Measurements from ENCODE around the gene B4GALT2.
A peak's percentile ranks its signal among the peaks of the same experiment; 100 is the strongest.

Gene B4GALT2

DNA sequence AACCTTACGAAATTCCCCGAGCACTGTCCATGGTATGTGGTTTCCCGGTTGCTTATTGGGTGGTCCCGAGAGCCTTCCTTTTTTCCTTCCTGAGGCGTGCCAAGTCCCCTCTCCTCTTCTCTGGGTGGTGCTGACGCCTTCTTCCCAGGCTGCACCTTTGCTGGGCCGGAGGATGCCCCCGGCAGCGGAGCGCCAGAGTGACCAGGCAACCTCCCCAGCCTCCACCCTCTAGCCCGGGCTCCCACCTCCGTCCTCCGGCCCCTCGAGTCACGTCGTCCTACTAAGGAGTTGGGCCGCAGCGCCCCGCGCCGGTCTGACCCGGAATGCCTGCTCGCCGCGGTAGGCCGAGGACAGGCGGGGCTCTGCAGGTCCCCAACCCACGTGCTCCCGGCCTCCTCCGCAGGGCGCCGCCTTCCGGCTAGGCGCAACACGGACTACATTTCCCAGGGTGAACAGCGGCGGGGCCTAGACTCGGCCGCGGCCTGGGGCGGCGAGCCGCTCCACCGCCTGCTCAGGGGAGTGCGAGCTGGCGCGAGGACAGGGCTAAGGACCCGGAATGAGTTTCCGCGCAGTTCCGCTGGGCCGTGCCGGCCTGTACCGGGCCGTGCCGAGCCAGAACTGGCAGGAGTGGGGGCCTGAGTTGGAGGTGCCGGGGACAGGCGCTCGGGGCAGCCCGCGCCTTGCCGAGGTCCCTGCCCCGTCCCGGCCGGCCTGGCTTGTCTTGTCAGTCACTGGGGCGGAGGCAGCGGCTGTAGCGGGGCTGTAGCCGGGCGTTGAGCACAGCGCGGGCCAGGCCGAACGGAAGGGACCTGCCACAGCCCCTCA is 32.6 kb upstream of the B4GALT2 start, which contains the start of gene IPO13:
TSS of gene IPO13 (plus strand) at position 715 of the 825 bp plus-strand sequence. CDS start 651 bp downstream, outside the sequence.
- DNase-seq (ENCODE audit: low read depth), result peak; percentile 73
- in situ Hi-C loops (cut with HindIII; ENCODE audit: low sequenced_read_pairs), result no loop called here
- H3K4me3 ChIP-seq (ENCODE audit: low read depth, low read length), result peak within 1 kb of the TSS; percentile 85
- TF ChIP-seq, protein P1, sequence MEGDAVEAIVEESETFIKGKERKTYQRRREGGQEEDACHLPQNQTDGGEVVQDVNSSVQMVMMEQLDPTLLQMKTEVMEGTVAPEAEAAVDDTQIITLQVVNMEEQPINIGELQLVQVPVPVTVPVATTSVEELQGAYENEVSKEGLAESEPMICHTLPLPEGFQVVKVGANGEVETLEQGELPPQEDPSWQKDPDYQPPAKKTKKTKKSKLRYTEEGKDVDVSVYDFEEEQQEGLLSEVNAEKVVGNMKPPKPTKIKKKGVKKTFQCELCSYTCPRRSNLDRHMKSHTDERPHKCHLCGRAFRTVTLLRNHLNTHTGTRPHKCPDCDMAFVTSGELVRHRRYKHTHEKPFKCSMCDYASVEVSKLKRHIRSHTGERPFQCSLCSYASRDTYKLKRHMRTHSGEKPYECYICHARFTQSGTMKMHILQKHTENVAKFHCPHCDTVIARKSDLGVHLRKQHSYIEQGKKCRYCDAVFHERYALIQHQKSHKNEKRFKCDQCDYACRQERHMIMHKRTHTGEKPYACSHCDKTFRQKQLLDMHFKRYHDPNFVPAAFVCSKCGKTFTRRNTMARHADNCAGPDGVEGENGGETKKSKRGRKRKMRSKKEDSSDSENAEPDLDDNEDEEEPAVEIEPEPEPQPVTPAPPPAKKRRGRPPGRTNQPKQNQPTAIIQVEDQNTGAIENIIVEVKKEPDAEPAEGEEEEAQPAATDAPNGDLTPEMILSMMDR (IDR thresholded peaks at IDR 0.05; ENCODE audit: low read depth, low read length, missing control alignments), result peak; percentile 56

DNA sequence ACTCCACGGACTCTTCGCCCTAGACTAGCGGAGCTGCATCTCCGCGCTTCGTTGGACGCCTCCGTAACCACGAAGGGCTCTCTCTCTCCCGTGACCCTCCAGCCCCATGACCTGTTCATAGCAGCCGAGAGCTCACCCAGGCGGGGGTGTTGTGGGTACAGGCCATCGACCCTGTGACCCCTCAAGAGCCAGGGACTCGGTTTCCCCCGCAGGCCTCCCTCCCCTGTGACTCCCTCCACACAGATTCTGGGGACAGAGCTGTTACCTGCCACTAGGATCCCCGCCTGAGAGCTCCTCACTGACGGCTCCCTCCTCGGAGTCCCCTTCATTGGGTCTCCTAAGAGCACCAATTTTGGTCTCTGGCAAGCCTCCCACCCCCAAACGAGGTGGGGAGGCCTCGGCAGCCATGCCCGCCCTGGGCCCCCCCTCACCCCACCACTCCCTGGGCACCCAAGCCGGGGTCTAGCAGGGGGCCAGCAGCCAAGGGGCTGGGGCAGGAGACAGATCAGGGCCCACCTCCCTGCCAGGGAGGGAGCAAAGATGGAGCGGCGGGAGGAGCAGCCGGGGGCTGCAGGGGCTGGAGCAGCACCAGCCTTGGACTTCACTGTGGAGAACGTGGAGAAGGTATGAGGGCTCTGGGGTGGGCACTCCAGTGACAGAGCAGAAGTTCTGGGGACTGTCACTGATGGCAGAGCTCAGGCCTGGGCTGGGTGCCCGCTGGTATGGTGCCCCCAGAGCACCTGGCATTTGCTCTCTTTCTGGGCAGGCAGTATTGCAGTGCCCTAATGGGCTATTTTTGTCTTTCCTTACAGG is 31.7 kb upstream of the B4GALT2 start:
- in situ Hi-C loops (cut with HindIII; ENCODE audit: low sequenced_read_pairs), result no loop called here
- peak overlapping the region; percentile 85 for H3K4me3 ChIP-seq (ENCODE audit: low read depth, low read length)
- no peak for DNase-seq (ENCODE audit: low read depth)
- TF ChIP-seq, protein P1 (IDR thresholded peaks at IDR 0.05; ENCODE audit: low read depth, low read length, missing control alignments), result no peak

DNA sequence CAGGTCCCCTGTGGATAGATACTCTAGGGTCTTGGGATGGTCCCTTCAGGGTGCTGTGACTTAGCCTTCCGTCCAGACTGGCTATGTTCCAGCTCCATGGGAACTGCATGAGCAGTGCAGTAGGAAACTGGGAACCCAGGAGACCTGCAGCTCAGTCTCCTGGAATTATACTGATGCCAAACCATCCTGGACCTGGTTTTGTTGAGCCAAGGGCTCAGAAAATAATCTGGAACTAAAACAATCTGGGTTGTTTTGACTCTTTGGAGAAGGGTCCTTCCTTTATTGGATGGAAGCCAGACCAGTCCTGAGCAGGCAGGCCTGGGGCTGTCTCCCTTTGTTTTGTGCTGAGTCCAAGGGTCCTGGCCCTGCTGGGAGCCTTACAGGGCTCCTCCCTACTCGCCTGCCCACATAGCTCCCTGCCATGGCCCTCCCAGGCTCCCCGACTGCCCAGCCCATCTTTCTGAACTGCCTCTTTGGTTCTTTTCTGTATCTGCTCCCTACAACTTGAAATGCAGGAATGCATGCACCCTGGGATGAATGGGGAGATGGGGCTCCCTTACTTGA is 31.1 kb upstream of the B4GALT2 start:
- no peak for DNase-seq (ENCODE audit: low read depth)
- TF ChIP-seq, protein P1 (IDR thresholded peaks at IDR 0.05; ENCODE audit: low read depth, low read length, missing control alignments), result no peak
- peak overlapping the region; percentile 85 for H3K4me3 ChIP-seq (ENCODE audit: low read depth, low read length)
- in situ Hi-C loops (cut with HindIII; ENCODE audit: low sequenced_read_pairs), result no loop called here

DNA sequence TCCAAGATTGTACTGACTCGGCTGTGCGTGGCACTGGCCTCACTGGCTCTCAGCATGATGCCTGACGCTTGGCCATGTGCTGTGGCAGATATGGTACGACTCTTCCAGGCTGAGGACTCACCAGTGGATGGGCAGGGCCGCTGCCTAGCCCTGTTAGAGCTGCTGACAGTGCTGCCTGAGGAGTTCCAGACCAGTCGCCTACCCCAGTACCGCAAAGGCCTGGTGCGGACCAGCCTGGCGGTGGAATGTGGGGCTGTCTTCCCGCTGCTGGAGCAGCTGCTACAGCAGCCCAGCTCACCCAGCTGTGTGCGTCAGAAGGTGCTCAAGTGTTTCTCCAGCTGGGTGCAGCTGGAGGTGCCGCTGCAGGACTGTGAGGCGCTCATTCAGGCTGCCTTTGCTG is 29.3 kb upstream of the B4GALT2 start:
- H3K4me3 ChIP-seq (ENCODE audit: low read depth, low read length), result no peak overlapping the region
- TF ChIP-seq, protein P1 (IDR thresholded peaks at IDR 0.05; ENCODE audit: low read depth, low read length, missing control alignments), result no peak
- in situ Hi-C loops (cut with HindIII; ENCODE audit: low sequenced_read_pairs), result no loop called here
- DNase-seq (ENCODE audit: low read depth), result no peak

DNA sequence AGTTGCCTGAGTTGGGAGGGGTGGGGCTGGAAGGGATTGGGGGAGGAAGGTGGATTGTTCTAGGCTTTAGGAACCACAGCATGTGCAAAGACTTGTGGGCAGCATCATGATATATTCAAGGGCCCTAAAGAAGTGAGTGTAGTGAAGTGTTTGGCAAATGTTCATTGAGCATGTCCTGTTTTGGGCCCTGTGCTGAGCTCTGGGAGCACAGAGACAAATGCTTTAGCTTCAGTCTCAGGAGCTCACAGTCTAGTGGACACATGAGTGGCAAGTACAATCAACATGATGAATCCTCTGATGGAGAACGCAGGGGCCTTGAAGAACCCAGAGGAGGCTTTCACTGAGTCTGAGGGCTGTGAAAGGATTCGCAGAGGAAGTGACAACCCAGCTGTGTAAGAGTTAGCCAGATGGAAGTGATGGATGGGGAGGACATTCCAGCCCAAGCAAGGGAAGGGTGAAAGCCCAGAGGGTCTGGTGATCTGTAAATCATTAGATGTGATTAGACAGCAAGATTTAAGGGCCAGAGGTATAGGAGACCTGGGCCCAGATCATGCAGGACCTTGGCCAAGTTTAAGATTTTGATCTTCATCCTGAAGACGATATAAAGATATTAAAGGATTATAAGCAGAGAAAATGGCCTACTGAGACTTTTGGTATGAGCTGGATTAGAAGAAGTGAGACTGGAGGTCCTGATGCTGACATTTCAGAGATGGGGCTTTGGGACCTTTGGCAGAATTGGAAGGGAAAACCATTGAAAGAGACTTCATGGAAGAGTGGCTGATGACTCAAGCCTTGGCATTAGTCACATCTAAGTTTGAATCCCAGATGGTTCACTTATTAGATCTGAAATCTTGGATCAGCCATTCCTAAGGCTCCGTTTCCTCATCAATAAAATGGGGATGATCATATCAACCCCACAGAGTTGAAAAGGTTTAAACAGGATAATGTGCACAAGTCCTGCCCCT is 27.7 kb upstream of the B4GALT2 start:
- no peak overlapping the region for H3K4me3 ChIP-seq (ENCODE audit: low read depth, low read length)
- TF ChIP-seq, protein P1 (IDR thresholded peaks at IDR 0.05; ENCODE audit: low read depth, low read length, missing control alignments), result no peak
- DNase-seq (ENCODE audit: low read depth), result no peak
- in situ Hi-C loops (cut with HindIII; ENCODE audit: low sequenced_read_pairs), result no loop called here
